Gastrocnemius medialis (tissue), 4 donors: ENCODE data around the gene RASAL2. TPM values are rescaled to one million over a fixed set of nuclear protein-coding genes. Genes with fewer than 3 reads are reported as not detected.

ENCODE experiments used
- ATAC-seq, 2 donors: fragments of 150-250 bp; one replicate each; pipeline ENCODE4 v1.9.1; 2016
- DNase-seq, 2 donors: peaks; one replicate each; pipeline ENCODE4 v3.0.0-alpha.2; 2019
- H3K27ac ChIP-seq, 4 donors: fragments of 200-600 bp; sonication (generic); 1 replicate in 1 of 4; 2 replicates in 3 of 4; pipeline ENCODE4 v1.5.1; 2016 to 2018; ENCODE audit warnings: mild to moderate bottlenecking in 2 of 4, moderate library complexity in 1 of 4
- H3K27me3 ChIP-seq, 3 donors: fragments of 200-600 bp; sonication (generic) in 2 of 3; 1 replicate in 1 of 3; 2 replicates in 2 of 3; pipeline versions ENCODE4 v1.5.1 to v1.6.0; 2016 to 2019; ENCODE audit warnings: mild to moderate bottlenecking in 1 of 3, moderate library complexity in 1 of 3
- H3K36me3 ChIP-seq, 2 donors: fragments of 200-600 bp; sonication (generic) in 1 of 2; one replicate each; pipeline ENCODE4 v1.5.1; 2017 to 2018
- H3K4me1 ChIP-seq, 2 donors: fragments of 200-600 bp; sonication (generic) in 1 of 2; one replicate each; pipeline ENCODE4 v1.5.1; 2016 to 2017; ENCODE audit warnings: mild to moderate bottlenecking in 2 of 2
- H3K4me3 ChIP-seq, 4 donors: fragments of 200-600 bp; sonication (generic) in 3 of 4; 1 replicate in 1 of 4; 2 replicates in 3 of 4; pipeline ENCODE4 v1.5.1; 2016 to 2019; ENCODE audit warnings: mild to moderate bottlenecking in 2 of 4
- H3K9me3 ChIP-seq, 3 donors: fragments of 200-600 bp; sonication (generic) in 2 of 3; 1 replicate in 1 of 3; 2 replicates in 2 of 3; pipeline ENCODE4 v1.5.1; 2016 to 2019
- POLR2A ChIP-seq, 2 donors: fragments of 450-650 bp; IDR thresholded peaks; one replicate each; pipeline ENCODE4 v1.6.1; 2017; ENCODE audit warnings: antibody characterized with exemption in 2 of 2, mild to moderate bottlenecking in 2 of 2, moderate library complexity in 2 of 2
- in situ Hi-C, 4 donors: fragments of 200-750 bp; cut with MboI; loops; one replicate each; pipeline versions ENCODE4 v1.15.0 to v1.8.0; 2017; ENCODE audit warnings: low sequenced_read_pairs in 4 of 4
- intact Hi-C: fragments of 100-400 bp; cut with DNase I; formaldehyde crosslinking; loops from one replicate; pipeline ENCODE4 v1.15.1; 2023; ENCODE audit warnings: low total_unique reads
- total RNA-seq, 4 donors: library from RNA; depleted of rRNA; stranded (reverse); fragments of >200 nt; gene quantifications; one replicate each; pipeline versions ENCODE4 v1.1.0 to v1.2.3, GENCODE V29; 2016
- TF ChIP-seq, protein P1 (sequence below), 5 experiments: fragments of 450-650 bp in 3 of 5; fragments of 200-600 bp in 2 of 5; sonication (generic) in 2 of 5; IDR thresholded peaks in 4 of 5; conservative IDR thresholded peaks in 1 of 5; 1 replicate in 4 of 5; 2 replicates in 1 of 5; pipeline ENCODE4 v1.5.1; 2016 to 2019; ENCODE audit warnings: antibody characterized with exemption in 5 of 5, mild to moderate bottlenecking in 3 of 5, moderate library complexity in 3 of 5

Gene RASAL2
- total RNA-seq, 4 donors from 2014 or later, result 7.6 to 13.4 (median 8.8) TPM

DNA sequence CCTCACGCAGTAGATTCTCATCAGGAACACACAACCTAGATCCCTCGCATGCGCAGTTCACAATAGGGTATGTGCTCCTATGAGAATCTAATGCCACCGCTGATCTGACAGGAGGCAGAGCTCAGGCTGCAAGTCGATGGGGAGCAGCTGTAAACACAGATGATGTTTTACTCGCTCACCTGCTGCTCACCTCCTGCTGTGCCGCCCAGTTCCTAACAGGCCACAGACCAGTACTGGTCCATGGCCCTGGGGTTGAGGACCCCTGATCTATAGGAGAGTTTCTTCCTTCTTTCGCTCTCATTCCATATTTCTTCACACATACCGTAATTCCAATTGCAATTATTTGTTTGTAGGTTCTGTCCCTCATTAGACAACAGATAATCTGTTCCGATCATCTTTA, 299.5 kb downstream of the RASAL2 start:
- Histone ChIP-seq H3K4me1 (peaks cover 12 to 14% of the 10 kb centered on the region in 2 donors), H3K4me3 (no peak overlapping the region), H3K36me3 (no peaks in the 10 kb centered on the region), H3K9me3 (no peaks in the 10 kb centered on the region), H3K27me3 (no peaks in the 10 kb centered on the region), H3K27ac (no peak overlapping the region)
- no peak for ATAC-seq
- intact Hi-C loops, result no loop called here
- DNase-seq, result no peak
- no peak for TF ChIP-seq POLR2A (IDR thresholded peaks at IDR 0.05)
- TF ChIP-seq, protein P1, sequence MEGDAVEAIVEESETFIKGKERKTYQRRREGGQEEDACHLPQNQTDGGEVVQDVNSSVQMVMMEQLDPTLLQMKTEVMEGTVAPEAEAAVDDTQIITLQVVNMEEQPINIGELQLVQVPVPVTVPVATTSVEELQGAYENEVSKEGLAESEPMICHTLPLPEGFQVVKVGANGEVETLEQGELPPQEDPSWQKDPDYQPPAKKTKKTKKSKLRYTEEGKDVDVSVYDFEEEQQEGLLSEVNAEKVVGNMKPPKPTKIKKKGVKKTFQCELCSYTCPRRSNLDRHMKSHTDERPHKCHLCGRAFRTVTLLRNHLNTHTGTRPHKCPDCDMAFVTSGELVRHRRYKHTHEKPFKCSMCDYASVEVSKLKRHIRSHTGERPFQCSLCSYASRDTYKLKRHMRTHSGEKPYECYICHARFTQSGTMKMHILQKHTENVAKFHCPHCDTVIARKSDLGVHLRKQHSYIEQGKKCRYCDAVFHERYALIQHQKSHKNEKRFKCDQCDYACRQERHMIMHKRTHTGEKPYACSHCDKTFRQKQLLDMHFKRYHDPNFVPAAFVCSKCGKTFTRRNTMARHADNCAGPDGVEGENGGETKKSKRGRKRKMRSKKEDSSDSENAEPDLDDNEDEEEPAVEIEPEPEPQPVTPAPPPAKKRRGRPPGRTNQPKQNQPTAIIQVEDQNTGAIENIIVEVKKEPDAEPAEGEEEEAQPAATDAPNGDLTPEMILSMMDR (IDR thresholded peaks at IDR 0.05 in 4 of 5, conservative IDR thresholded peaks at IDR 0.05 in 1 of 5), result no peak
- in situ Hi-C loops, result no loop called here

GRCh38 chr1:178396789-178397188, 302.9 kb downstream of the RASAL2 start:
- H3K27me3 ChIP-seq, result no peaks in the 10 kb centered on the region
- DNase-seq (no peak), ATAC-seq (no peak)
- no peaks in the 10 kb centered on the region for H3K4me1 ChIP-seq
- no peak for TF ChIP-seq POLR2A (IDR thresholded peaks at IDR 0.05)
- TF ChIP-seq, protein P1 (IDR thresholded peaks at IDR 0.05 in 4 of 5, conservative IDR thresholded peaks at IDR 0.05 in 1 of 5), result no peak
- no peaks in the 10 kb centered on the region for H3K36me3 ChIP-seq
- H3K4me3 ChIP-seq, result no peak overlapping the region
- H3K9me3 ChIP-seq, result no peaks in the 10 kb centered on the region
- intact Hi-C loops, result no loop called here
- H3K27ac ChIP-seq, result no peak overlapping the region
- in situ Hi-C loops, result no loop called here

DNA sequence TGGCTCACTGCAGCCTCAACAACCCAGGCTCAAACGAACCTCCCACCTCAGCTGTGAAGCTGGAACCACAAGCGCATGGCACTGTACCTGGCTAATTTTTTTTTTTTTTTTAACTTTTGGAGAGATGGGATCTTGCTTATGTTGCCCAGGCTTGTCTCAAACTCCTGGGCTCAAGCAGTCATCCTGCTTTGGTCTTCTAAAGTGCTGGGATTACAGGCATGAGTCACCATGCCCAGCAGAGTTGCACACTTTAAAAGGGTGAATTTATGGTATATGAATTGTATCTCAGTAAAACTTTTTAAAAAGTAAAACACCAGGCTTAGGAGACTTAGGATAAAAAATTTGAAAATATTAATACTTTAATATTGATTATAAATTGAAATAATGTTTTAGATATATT, 303.8 kb downstream of the RASAL2 start:
- no peaks in the 10 kb centered on the region for H3K9me3 ChIP-seq
- H3K27me3 ChIP-seq, result no peaks in the 10 kb centered on the region
- TF ChIP-seq, protein P1 (IDR thresholded peaks at IDR 0.05 in 4 of 5, conservative IDR thresholded peaks at IDR 0.05 in 1 of 5), result no peak
- TF ChIP-seq POLR2A (IDR thresholded peaks at IDR 0.05), result no peak
- H3K4me3 ChIP-seq, result no peak overlapping the region
- no peak overlapping the region for H3K27ac ChIP-seq
- H3K4me1 ChIP-seq, result no peaks in the 10 kb centered on the region
- no peaks in the 10 kb centered on the region for H3K36me3 ChIP-seq
- intact Hi-C loops, result no loop called here
- in situ Hi-C loops, result no loop called here
- ATAC-seq (no peak), DNase-seq (no peak)

- H3K4me3 ChIP-seq, result no peak overlapping the region
- intact Hi-C loops (no loop called here), in situ Hi-C loops (no loop called here)
- no peaks in the 10 kb centered on the region for H3K36me3 ChIP-seq
- no peaks in the 10 kb centered on the region for H3K27me3 ChIP-seq
- no peaks in the 10 kb centered on the region for H3K9me3 ChIP-seq
- no peak overlapping the region for H3K27ac ChIP-seq
- TF ChIP-seq POLR2A (IDR thresholded peaks at IDR 0.05), result no peak
- TF ChIP-seq, protein P1 (IDR thresholded peaks at IDR 0.05 in 4 of 5, conservative IDR thresholded peaks at IDR 0.05 in 1 of 5), result no peak
- ATAC-seq, result no peak
- no peaks in the 10 kb centered on the region for H3K4me1 ChIP-seq
- no peak for DNase-seq
These were observed 305.3 kb downstream of the RASAL2 start for GRCh38 chr1:178399177-178399728.

GRCh38 chr1:178405137-178405536, 311.2 kb downstream of the RASAL2 start:
- Histone ChIP-seq H3K4me1 (no peaks in the 10 kb centered on the region), H3K4me3 (no peak overlapping the region), H3K9me3 (no peaks in the 10 kb centered on the region), H3K27ac (no peak overlapping the region), H3K36me3 (no peaks in the 10 kb centered on the region), H3K27me3 (no peaks in the 10 kb centered on the region)
- no peak for ATAC-seq
- in situ Hi-C loops (no loop called here), intact Hi-C loops (no loop called here)
- no peak for TF ChIP-seq POLR2A (IDR thresholded peaks at IDR 0.05)
- TF ChIP-seq, protein P1 (IDR thresholded peaks at IDR 0.05 in 4 of 5, conservative IDR thresholded peaks at IDR 0.05 in 1 of 5), result no peak
- no peak for DNase-seq
